GM18507 (cell line): Measurements from ENCODE around the gene CD79A.

Experiments used
- DNase-seq: peaks from one replicate; pipeline ENCODE4 v3.0.0; 2011; ENCODE audit warnings: low read depth; ENCODE audit not compliant: insufficient read length; ENCODE audit errors: extremely low spot score
- FAIRE-seq: peaks from 2 replicates; lab custom pipeline; 2011; peaks lifted over from hg19 to GRCh38; lab: Jason Lieb, UNC

The CD79A gene

GRCh38 chr19:41915021-41915775, 38.1 kb downstream of the CD79A start:
- DNase-seq (no peak), FAIRE-seq (no peak)

GRCh38 chr19:41915776-41916414, 38.8 kb downstream of the CD79A start:
- DNase-seq = no peak
- FAIRE-seq = no peak

GRCh38 chr19:41917676-41918075, 40.6 kb downstream of the CD79A start:
- FAIRE-seq = no peak
- DNase-seq = no peak

GRCh38 chr19:41918095-41918494, 41.0 kb downstream of the CD79A start:
- no peak for FAIRE-seq

GRCh38 chr19:41918653-41919244, 41.7 kb downstream of the CD79A start:
- FAIRE-seq (no peak), DNase-seq (no peak)

More at GRCh38 chr19:41918095-41918494, 41.0 kb downstream of the CD79A start:
- no peak for DNase-seq

GRCh38 chr19:41919948-41920712, 43.1 kb downstream of the CD79A start:
- FAIRE-seq (no peak), DNase-seq (no peak)

- DNase-seq (no peak), FAIRE-seq (no peak)
Observed at GRCh38 chr19:41920882-41921576, 44.0 kb downstream of the CD79A start.

GRCh38 chr19:41921577-41922576, 44.8 kb downstream of the CD79A start:
- DNase-seq (no peak), FAIRE-seq (no peak)

- FAIRE-seq (no peak), DNase-seq (no peak)
Observed at GRCh38 chr19:41922585-41922984, 45.5 kb downstream of the CD79A start.

- no peak for DNase-seq
- no peak for FAIRE-seq
Observed at GRCh38 chr19:41923045-41923788, 46.1 kb downstream of the CD79A start.

- no peak for FAIRE-seq
- DNase-seq = no peak
Observed at GRCh38 chr19:41924151-41925145, 47.4 kb downstream of the CD79A start.

- no peak for DNase-seq
- FAIRE-seq = no peak
Observed at GRCh38 chr19:41925208-41926003, 48.3 kb downstream of the CD79A start.

GRCh38 chr19:41926028-41926762, 49.1 kb downstream of the CD79A start:
- no peak for DNase-seq
- no peak for FAIRE-seq

- no peak for DNase-seq
- no peak for FAIRE-seq
Observed at GRCh38 chr19:41926763-41927496, 49.9 kb downstream of the CD79A start.
